ENCODE results near the gene TECR.

The TECR gene

DNA sequence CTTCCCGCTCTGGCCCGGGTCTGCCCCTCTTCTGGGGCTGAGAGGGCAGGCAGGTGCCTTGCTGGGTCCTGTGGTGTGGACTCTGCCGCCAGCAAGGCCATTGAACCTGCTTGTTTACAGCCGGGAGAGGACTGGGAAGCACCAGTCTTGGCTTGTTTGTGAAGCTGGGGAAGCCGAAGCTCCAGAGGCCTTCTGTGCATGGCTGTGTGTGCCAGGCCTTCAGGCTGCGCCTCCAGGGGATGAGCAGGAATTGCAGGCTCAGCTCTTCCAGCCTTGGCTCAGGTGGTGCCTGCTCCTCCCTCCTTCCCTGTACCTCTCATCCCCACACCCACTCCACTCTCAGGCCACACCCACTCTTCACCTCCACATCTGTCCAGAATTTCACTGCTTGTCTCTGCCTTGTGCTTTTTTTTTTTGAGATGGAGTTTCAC lies 25.0 kb downstream of the TECR start:
- DNase-seq, result no peak
- WGBS (ENCODE audit: insufficient coverage), result 82% methylated on average over 6 of the region's 6 CpGs
- no peaks in the 10 kb centered on the region for H3K27me3 ChIP-seq (replicated peaks in 2 of 5; ENCODE audit: control insufficient read depth in 4 of 5, insufficient read depth in 5 of 5, low read length in 4 of 5)
- peaks cover 0 to 21% (median 2%) of the 10 kb centered on the region in 4 experiments for H3K36me3 ChIP-seq (ENCODE audit: control insufficient read depth in 4 of 4, insufficient read depth in 4 of 4, low read length in 3 of 4)
- H3K27ac ChIP-seq (ENCODE audit: insufficient read depth in 1 of 2, low read depth in 1 of 2, low read length in 2 of 2, poor library complexity in 1 of 2, severe bottlenecking in 2 of 2), result no peak overlapping the region
- H3K9me3 ChIP-seq (ENCODE audit: control extremely low read depth in 1 of 5, control insufficient read depth in 4 of 5, insufficient read depth in 2 of 5, low read depth in 1 of 5, low read length in 4 of 5), result no peaks in the 10 kb centered on the region
- H3K4me3 ChIP-seq (ENCODE audit: control insufficient read depth in 1 of 7, extremely low read depth in 1 of 7, insufficient read depth in 4 of 7, low read depth in 2 of 7, low read length in 6 of 7), result no peak overlapping the region
- ChIA-PET CTCF (interaction anchor here (0.8 to 4.4 kb wide), 11 partner anchors 9 to 132 kb away, joined by 3 to 26 read pairs (median 5); partner anchors contain the start of genes NDUFB7 and TECR), POLR2A (interaction anchor here (3.1 kb wide), 1 partner anchor 36 kb away, joined by 11 read pairs; the partner anchor contains the start of gene DNAJB1)
- H3K4me1 ChIP-seq (ENCODE audit: control extremely low read depth in 1 of 4, control insufficient read depth in 4 of 4, insufficient read depth in 4 of 4, low read length in 3 of 4), result peaks cover 0 to 45% (median 34%) of the 10 kb centered on the region in 4 experiments

- DNase-seq, result no peak
- CTCF ChIA-PET, result interaction anchor here (0.6 to 4.4 kb wide), 19 partner anchors 8 to 182 kb away, joined by 3 to 26 read pairs (median 4); partner anchors contain the start of gene NDUFB7
- WGBS (ENCODE audit: insufficient coverage), result 92% methylated on average over 9 of the region's 12 CpGs
- Histone ChIP-seq H3K4me1 (ENCODE audit: control extremely low read depth in 1 of 4, control insufficient read depth in 4 of 4, insufficient read depth in 4 of 4, low read length in 3 of 4) (peaks cover 0 to 49% (median 37%) of the 10 kb centered on the region in 4 experiments), H3K27ac (ENCODE audit: insufficient read depth in 1 of 2, low read depth in 1 of 2, low read length in 2 of 2, poor library complexity in 1 of 2, severe bottlenecking in 2 of 2) (no peak overlapping the region), H3K27me3 (replicated peaks in 2 of 5; ENCODE audit: control insufficient read depth in 4 of 5, insufficient read depth in 5 of 5, low read length in 4 of 5) (no peaks in the 10 kb centered on the region), H3K36me3 (ENCODE audit: control insufficient read depth in 4 of 4, insufficient read depth in 4 of 4, low read length in 3 of 4) (peaks cover 0 to 16% (median 1%) of the 10 kb centered on the region in 4 experiments), H3K4me3 (ENCODE audit: control insufficient read depth in 1 of 7, extremely low read depth in 1 of 7, insufficient read depth in 4 of 7, low read depth in 2 of 7, low read length in 6 of 7) (peak overlapping the region in 2 of 7 experiments; percentile 19 to 70), H3K9me3 (ENCODE audit: control extremely low read depth in 1 of 5, control insufficient read depth in 4 of 5, insufficient read depth in 2 of 5, low read depth in 1 of 5, low read length in 4 of 5) (no peaks in the 10 kb centered on the region)
- POLR2A ChIA-PET, result interaction anchor here (1.2 to 3.1 kb wide), 2 partner anchors 14 to 38 kb away, joined by 4 to 11 read pairs; partner anchors contain the start of gene DNAJB1
Measured at GRCh38 chr19:14555918-14556661, 26.7 kb downstream of the TECR start.

DNA sequence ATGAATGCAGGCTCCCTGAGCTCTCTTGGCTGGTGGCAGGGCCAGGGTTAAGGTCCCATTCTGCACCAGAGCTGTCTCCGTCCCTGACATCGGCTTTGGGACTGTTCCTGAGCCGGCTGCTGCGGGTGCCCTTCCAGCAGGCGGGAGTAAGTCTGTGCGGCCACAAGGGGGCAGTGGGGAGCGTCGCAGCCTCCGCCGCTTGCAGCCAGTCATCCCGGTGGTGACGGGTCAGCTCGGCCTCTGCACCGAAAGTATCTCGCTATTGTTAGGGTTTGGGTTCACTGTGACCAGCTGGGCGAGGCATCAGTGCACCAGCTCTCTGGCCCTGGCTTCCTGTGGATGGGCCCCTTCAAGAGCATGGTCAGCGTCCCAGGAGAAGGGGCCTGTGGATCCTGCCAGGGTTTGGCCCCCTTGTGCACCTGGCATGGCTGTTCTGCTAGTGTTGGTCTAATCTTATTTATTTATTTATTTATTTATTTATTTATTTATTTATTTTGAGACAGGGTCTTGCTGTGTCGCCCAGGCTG lies 27.3 kb downstream of the TECR start:
- no peak overlapping the region for H3K27ac ChIP-seq (ENCODE audit: insufficient read depth in 1 of 2, low read depth in 1 of 2, low read length in 2 of 2, poor library complexity in 1 of 2, severe bottlenecking in 2 of 2)
- H3K4me1 ChIP-seq (ENCODE audit: control extremely low read depth in 1 of 4, control insufficient read depth in 4 of 4, insufficient read depth in 4 of 4, low read length in 3 of 4), result peaks cover 0 to 43% (median 38%) of the 10 kb centered on the region in 4 experiments
- no peaks in the 10 kb centered on the region for H3K27me3 ChIP-seq (replicated peaks in 2 of 5; ENCODE audit: control insufficient read depth in 4 of 5, insufficient read depth in 5 of 5, low read length in 4 of 5)
- 8% methylated on average over 15 of the region's 18 CpGs for WGBS (ENCODE audit: insufficient coverage)
- peak; percentile 78 to 87 (median 84) for DNase-seq
- H3K9me3 ChIP-seq (ENCODE audit: control extremely low read depth in 1 of 5, control insufficient read depth in 4 of 5, insufficient read depth in 2 of 5, low read depth in 1 of 5, low read length in 4 of 5), result no peaks in the 10 kb centered on the region
- peaks cover 0 to 16% (median 1%) of the 10 kb centered on the region in 4 experiments for H3K36me3 ChIP-seq (ENCODE audit: control insufficient read depth in 4 of 4, insufficient read depth in 4 of 4, low read length in 3 of 4)
- H3K4me3 ChIP-seq (ENCODE audit: control insufficient read depth in 1 of 7, extremely low read depth in 1 of 7, insufficient read depth in 4 of 7, low read depth in 2 of 7, low read length in 6 of 7), result peak overlapping the region in 2 of 7 experiments; percentile 19 to 70
- POLR2A ChIA-PET, result interaction anchor here (1.2 to 3.1 kb wide), 2 partner anchors 14 to 39 kb away, joined by 4 to 11 read pairs; partner anchors contain the start of gene DNAJB1
- CTCF ChIA-PET, result interaction anchor here (0.6 to 4.4 kb wide), 18 partner anchors 9 to 137 kb away, joined by 3 to 26 read pairs (median 4); partner anchors contain the start of genes NDUFB7 and ZNF333

DNA sequence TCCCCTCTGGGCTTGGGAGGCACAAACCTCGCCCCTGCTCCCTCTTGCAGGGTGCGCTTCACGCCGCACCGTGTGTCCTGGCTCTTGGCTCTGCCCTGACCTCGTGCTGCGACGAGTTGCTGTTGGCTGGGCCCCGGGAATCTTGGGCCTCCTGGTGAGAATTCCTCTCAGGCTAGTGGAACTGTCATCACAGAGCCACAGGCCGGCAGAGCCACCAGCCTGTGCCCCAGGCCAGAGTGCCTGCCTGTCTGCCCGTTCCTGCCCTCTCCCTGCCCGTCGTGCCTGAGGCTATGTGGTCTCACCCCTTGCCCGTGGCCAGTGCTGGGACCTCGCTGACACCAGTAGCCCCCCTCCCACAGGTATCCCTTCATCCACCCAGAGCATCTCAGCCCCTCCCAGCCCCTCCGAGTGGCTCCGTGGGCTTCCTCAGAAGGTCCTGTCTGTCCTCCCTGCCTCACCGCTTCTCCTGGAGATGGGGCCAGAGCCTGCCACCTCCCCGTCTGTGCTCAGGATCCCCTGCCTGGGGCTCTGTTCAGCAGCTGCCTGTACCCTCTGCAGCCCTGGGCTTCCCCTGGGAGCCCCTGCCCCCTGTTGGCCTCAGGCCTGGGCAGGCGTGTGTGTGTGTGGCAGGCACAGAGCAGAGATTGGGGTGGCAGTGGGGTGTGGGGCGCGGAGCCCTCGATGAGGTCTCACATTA lies 29.1 kb downstream of the TECR start:
- H3K27me3 ChIP-seq (replicated peaks in 2 of 5; ENCODE audit: control insufficient read depth in 4 of 5, insufficient read depth in 5 of 5, low read length in 4 of 5), result no peaks in the 10 kb centered on the region
- POLR2A ChIA-PET, result no interaction called here
- 96% methylated on average over 18 of the region's 23 CpGs for WGBS (ENCODE audit: insufficient coverage)
- CTCF ChIA-PET, result interaction anchor here (1.3 to 3.0 kb wide), 2 partner anchors 13 to 128 kb away, joined by 3 to 24 read pairs; no protein-coding TSS in a partner anchor
- H3K36me3 ChIP-seq (ENCODE audit: control insufficient read depth in 4 of 4, insufficient read depth in 4 of 4, low read length in 3 of 4), result peaks cover 0 to 21% (median 6%) of the 10 kb centered on the region in 4 experiments
- no peak overlapping the region for H3K4me3 ChIP-seq (ENCODE audit: control insufficient read depth in 1 of 7, extremely low read depth in 1 of 7, insufficient read depth in 4 of 7, low read depth in 2 of 7, low read length in 6 of 7)
- H3K4me1 ChIP-seq (ENCODE audit: control extremely low read depth in 1 of 4, control insufficient read depth in 4 of 4, insufficient read depth in 4 of 4, low read length in 3 of 4), result peaks cover 0 to 41% (median 29%) of the 10 kb centered on the region in 4 experiments
- DNase-seq, result no peak
- H3K9me3 ChIP-seq (ENCODE audit: control extremely low read depth in 1 of 5, control insufficient read depth in 4 of 5, insufficient read depth in 2 of 5, low read depth in 1 of 5, low read length in 4 of 5), result no peaks in the 10 kb centered on the region
- no peak overlapping the region for H3K27ac ChIP-seq (ENCODE audit: insufficient read depth in 1 of 2, low read depth in 1 of 2, low read length in 2 of 2, poor library complexity in 1 of 2, severe bottlenecking in 2 of 2)

DNA sequence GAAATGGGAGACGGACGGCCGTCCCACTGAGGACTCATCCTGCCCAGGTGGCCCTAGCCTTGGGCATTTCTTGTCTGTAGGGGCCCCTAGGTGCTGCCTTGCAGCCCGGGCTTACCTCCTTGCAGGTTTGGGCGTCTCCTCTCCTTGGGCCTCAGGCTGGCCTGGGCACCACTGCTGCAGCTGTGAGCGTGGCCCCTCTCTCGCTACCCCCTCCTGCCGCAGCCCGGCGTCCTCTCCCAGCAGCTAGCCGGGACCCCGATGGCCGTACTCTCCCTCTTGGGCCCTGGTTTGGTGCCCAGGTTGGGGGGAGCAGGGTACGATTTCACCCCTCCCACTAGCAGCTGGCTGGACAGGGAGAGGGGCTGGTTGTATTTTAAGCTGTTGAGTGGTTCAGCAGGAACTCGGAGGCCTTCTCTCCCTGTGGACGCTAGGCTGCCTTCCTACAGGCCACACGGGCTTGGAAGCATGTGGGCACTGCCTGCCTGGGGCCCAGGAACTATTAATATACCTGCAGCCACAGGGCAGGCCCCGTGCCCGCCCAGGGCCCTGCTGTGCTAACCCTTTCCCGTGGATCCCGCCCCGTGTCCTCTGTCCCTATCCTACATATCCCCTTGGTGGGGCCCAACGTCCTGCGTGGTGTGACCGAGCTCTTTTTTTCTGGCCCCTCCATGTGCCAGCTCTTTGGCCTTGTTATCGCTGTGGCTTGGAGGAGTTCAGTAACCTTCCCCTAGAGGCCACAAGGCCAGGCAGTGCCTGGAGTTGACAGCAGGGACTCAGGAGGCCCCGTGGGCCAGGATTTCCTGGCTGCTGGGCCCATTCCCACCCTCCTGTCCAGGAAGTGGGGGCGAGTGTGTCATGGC lies 30.8 kb downstream of the TECR start:
- POLR2A ChIA-PET, result interaction anchor here (0.7 kb wide), 1 partner anchor 42 kb away, joined by 3 read pairs; no protein-coding TSS in a partner anchor
- DNase-seq, result peak in 2 of 3 donors; percentile 35 to 53
- peak overlapping the region in 2 of 7 experiments; percentile 11 to 33 for H3K4me3 ChIP-seq (ENCODE audit: control insufficient read depth in 1 of 7, extremely low read depth in 1 of 7, insufficient read depth in 4 of 7, low read depth in 2 of 7, low read length in 6 of 7)

GRCh38 chr19:14560776-14561108 lies 31.3 kb downstream of the TECR start:
- Histone ChIP-seq H3K9me3 (ENCODE audit: control extremely low read depth in 1 of 5, control insufficient read depth in 4 of 5, insufficient read depth in 2 of 5, low read depth in 1 of 5, low read length in 4 of 5) (no peaks in the 10 kb centered on the region), H3K4me1 (ENCODE audit: control extremely low read depth in 1 of 4, control insufficient read depth in 4 of 4, insufficient read depth in 4 of 4, low read length in 3 of 4) (peaks cover 0 to 43% (median 29%) of the 10 kb centered on the region in 4 experiments), H3K4me3 (ENCODE audit: control insufficient read depth in 1 of 7, extremely low read depth in 1 of 7, insufficient read depth in 4 of 7, low read depth in 2 of 7, low read length in 6 of 7) (no peak overlapping the region), H3K36me3 (ENCODE audit: control insufficient read depth in 4 of 4, insufficient read depth in 4 of 4, low read length in 3 of 4) (peaks cover 0 to 31% (median 12%) of the 10 kb centered on the region in 4 experiments), H3K27ac (ENCODE audit: insufficient read depth in 1 of 2, low read depth in 1 of 2, low read length in 2 of 2, poor library complexity in 1 of 2, severe bottlenecking in 2 of 2) (peak overlapping the region; percentile 48 to 69), H3K27me3 (replicated peaks in 2 of 5; ENCODE audit: control insufficient read depth in 4 of 5, insufficient read depth in 5 of 5, low read length in 4 of 5) (no peaks in the 10 kb centered on the region)
- DNase-seq, result no peak
- ChIA-PET CTCF (interaction anchor here (1.0 to 2.0 kb wide), 5 partner anchors 10 to 126 kb away, joined by 3 to 16 read pairs (median 3); no protein-coding TSS in a partner anchor), POLR2A (no interaction called here)
- 66% methylated on average over 6 of the region's 6 CpGs for WGBS (ENCODE audit: insufficient coverage)

More for the DNA sequence above, 30.8 kb downstream of the TECR start:
- 49% methylated on average over 23 of the region's 28 CpGs for WGBS (ENCODE audit: insufficient coverage)
- Histone ChIP-seq H3K36me3 (ENCODE audit: control insufficient read depth in 4 of 4, insufficient read depth in 4 of 4, low read length in 3 of 4) (peaks cover 0 to 26% (median 10%) of the 10 kb centered on the region in 4 experiments), H3K27ac (ENCODE audit: insufficient read depth in 1 of 2, low read depth in 1 of 2, low read length in 2 of 2, poor library complexity in 1 of 2, severe bottlenecking in 2 of 2) (peak overlapping the region; percentile 48 to 69), H3K9me3 (ENCODE audit: control extremely low read depth in 1 of 5, control insufficient read depth in 4 of 5, insufficient read depth in 2 of 5, low read depth in 1 of 5, low read length in 4 of 5) (no peaks in the 10 kb centered on the region), H3K4me1 (ENCODE audit: control extremely low read depth in 1 of 4, control insufficient read depth in 4 of 4, insufficient read depth in 4 of 4, low read length in 3 of 4) (peaks cover 0 to 43% (median 29%) of the 10 kb centered on the region in 4 experiments), H3K27me3 (replicated peaks in 2 of 5; ENCODE audit: control insufficient read depth in 4 of 5, insufficient read depth in 5 of 5, low read length in 4 of 5) (no peaks in the 10 kb centered on the region)
- CTCF ChIA-PET, result interaction anchor here (0.9 to 2.0 kb wide), 7 partner anchors 9 to 130 kb away, joined by 3 to 16 read pairs (median 3); partner anchors contain the start of gene ZNF333
